Measurements from ENCODE around the gene SUSD5. TPM values are rescaled to one million over a fixed set of nuclear protein-coding genes. Genes with fewer than 3 reads are reported as not detected.

The SUSD5 gene
- polyA plus RNA-seq, 1 of the 3 experiments (the other 2 are of a cell fraction), result 1.2 TPM

DNA sequence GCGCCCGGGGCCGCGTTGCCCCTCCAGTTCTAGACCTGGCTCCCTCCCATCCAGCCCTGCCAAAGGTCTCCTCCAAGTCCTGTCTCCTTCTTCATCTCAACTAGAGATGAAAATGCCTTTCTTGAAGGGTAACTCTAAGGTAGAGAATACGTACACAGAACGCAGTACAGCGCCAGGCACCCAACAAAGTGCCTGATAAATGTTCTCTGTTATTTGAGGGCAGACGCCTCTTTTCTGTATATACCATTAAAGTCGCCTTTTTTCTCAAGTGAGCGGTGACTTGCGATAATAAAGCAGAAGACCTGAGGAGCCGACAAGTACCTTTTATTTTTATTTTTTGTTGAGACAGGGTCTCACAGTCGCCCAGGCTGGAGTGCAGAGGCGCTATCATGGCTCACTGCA lies 104.0 kb downstream of the SUSD5 start:
- peak overlapping the region in 1 of 2 experiments; percentile 89; a peak in 2 of 4 replicates for H3K27ac ChIP-seq (ENCODE audit: low read depth in 2 of 2, low read length in 1 of 2)
- ChIA-PET CTCF (interaction anchor here (0.6 to 6.0 kb wide), 4 partner anchors 16 to 258 kb away, joined by 3 to 27 read pairs (median 3); no protein-coding TSS in a partner anchor), POLR2A (interaction anchor here (0.9 to 1.5 kb wide), 3 partner anchors 9 to 19 kb away, joined by 3 to 7 read pairs (median 3); no protein-coding TSS in a partner anchor)
- peak overlapping the region; percentile 100 for H2AFZ ChIP-seq (ENCODE audit: low read depth)
- H3K9me2 ChIP-seq, result no peaks in the 10 kb centered on the region
- WGBS (ENCODE audit: low lambda C conversion rate), result 51% methylated on average over 14 of the region's 14 CpGs
- H3K4me3 ChIP-seq (ENCODE audit: low read depth in 2 of 2, low read length in 1 of 2), result peak overlapping the region; percentile 73 to 78
- peaks cover 65% of the 10 kb centered on the region for H3K79me2 ChIP-seq (ENCODE audit: insufficient read depth)
- peaks cover 7 to 14% of the 10 kb centered on the region in 2 experiments; a peak in 3 of 4 replicates for H3K4me1 ChIP-seq (ENCODE audit: control insufficient read depth in 1 of 2, insufficient read depth in 2 of 2, low read depth in 1 of 2, low read length in 1 of 2)
- no peaks in the 10 kb centered on the region for H3K9me3 ChIP-seq
- no peaks in the 10 kb centered on the region for H3K27me3 ChIP-seq (ENCODE audit: insufficient read depth)
- H3K36me3 ChIP-seq (replicated peaks in 1 of 2; ENCODE audit: control insufficient read depth in 1 of 2, insufficient read depth in 2 of 2, low read length in 1 of 2), result peaks cover 0 to 17% of the 10 kb centered on the region in 2 experiments
- peak overlapping the region; percentile 98 for H3K4me2 ChIP-seq
- DNase-seq, result no peak
- H3K9ac ChIP-seq, result peak overlapping the region; percentile 90; the same call in 1 of the 2 replicates
- no peak for TF ChIP-seq RCOR1 (IDR thresholded peaks at IDR 0.05; ENCODE audit: low read length)
- TF ChIP-seq MAX (IDR thresholded peaks at IDR 0.05; ENCODE audit: low read depth), result no peak
- TF ChIP-seq, protein P1, sequence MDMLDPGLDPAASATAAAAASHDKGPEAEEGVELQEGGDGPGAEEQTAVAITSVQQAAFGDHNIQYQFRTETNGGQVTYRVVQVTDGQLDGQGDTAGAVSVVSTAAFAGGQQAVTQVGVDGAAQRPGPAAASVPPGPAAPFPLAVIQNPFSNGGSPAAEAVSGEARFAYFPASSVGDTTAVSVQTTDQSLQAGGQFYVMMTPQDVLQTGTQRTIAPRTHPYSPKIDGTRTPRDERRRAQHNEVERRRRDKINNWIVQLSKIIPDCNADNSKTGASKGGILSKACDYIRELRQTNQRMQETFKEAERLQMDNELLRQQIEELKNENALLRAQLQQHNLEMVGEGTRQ (IDR thresholded peaks at IDR 0.05; ENCODE audit: borderline replicate concordance, low read depth, low read length), result no peak
- no peak for TF ChIP-seq USF1 (IDR thresholded peaks at IDR 0.05; ENCODE audit: borderline replicate concordance, low read depth)
- TF ChIP-seq ELF1 (IDR thresholded peaks at IDR 0.05), result no peak
- TF ChIP-seq RFX5 (IDR thresholded peaks at IDR 0.05; ENCODE audit: low read length), result no peak
- peaks cover 25% of the 10 kb centered on the region for H4K20me1 ChIP-seq (ENCODE audit: insufficient read depth)
- H3F3A ChIP-seq (replicated peaks; ENCODE audit: insufficient read depth), result peaks cover 21% of the 10 kb centered on the region

DNA sequence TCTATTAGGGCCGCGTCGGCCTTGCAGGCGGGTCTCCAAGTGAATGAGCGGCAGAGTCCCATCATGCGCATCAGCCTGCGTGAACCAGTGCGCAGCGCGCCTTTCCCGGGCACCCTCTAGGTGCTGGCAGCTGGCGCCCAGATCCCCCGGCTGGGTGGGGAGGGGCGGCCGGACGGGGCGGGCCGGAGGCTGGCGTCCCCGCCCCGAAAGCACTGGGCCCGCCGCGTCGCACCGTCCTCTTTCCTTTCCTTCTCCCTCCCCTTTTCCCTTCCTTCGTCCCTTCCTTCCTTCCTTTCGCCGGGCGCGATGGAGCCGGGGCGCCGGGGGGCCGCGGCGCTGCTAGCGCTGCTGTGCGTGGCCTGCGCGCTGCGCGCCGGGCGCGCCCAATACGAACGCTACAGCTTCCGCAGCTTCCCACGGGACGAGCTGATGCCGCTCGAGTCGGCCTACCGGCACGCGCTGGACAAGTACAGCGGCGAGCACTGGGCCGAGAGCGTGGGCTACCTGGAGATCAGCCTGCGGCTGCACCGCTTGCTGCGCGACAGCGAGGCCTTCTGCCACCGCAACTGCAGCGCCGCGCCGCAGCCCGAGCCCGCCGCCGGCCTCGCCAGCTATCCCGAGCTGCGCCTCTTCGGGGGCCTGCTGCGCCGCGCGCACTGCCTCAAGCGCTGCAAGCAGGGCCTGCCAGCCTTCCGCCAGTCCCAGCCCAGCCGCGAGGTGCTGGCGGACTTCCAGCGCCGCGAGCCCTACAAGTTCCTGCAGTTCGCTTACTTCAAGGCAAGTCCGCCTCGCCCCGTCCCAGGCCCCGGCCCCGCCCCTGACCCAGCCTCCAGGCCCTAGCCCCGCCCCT lies 104.6 kb downstream of the SUSD5 start, which contains the start of gene CRTAP:
Gene CRTAP, plus strand, starts transcription at position 243 of the 850 bp plus-strand sequence. Its CDS starts 64 bp downstream, at position 307.
- Histone ChIP-seq H3K27me3 (ENCODE audit: insufficient read depth) (no peaks in the 10 kb centered on the region), H2AFZ (ENCODE audit: low read depth) (peak within 1 kb of the TSS; percentile 100), H3K36me3 (replicated peaks in 1 of 2; ENCODE audit: control insufficient read depth in 1 of 2, insufficient read depth in 2 of 2, low read length in 1 of 2) (peaks cover 0 to 17% of the 10 kb centered on the region in 2 experiments), H3K4me3 (ENCODE audit: low read depth in 2 of 2, low read length in 1 of 2) (peak within 1 kb of the TSS; percentile 73 to 78), H3K9me3 (no peaks in the 10 kb centered on the region), H3K9ac (peak within 1 kb of the TSS; percentile 90), H3F3A (replicated peaks; ENCODE audit: insufficient read depth) (peaks cover 21% of the 10 kb centered on the region), H3K27ac (ENCODE audit: low read depth in 2 of 2, low read length in 1 of 2) (peak within 1 kb of the TSS; percentile 88 to 89), H3K4me2 (peak within 1 kb of the TSS; percentile 98), H3K79me2 (ENCODE audit: insufficient read depth) (peaks cover 59% of the 10 kb centered on the region), H4K20me1 (ENCODE audit: insufficient read depth) (peaks cover 20% of the 10 kb centered on the region), H3K4me1 (ENCODE audit: control insufficient read depth in 1 of 2, insufficient read depth in 2 of 2, low read depth in 1 of 2, low read length in 1 of 2) (peaks cover 7 to 14% of the 10 kb centered on the region in 2 experiments; a peak in 3 of 4 replicates), H3K9me2 (no peaks in the 10 kb centered on the region)
- under 1% methylated on average over 37 of the region's 98 CpGs for WGBS (ENCODE audit: low lambda C conversion rate)
- CTCF ChIA-PET, result interaction anchor here (0.6 to 0.9 kb wide), 2 partner anchors 18 to 23 kb away, joined by 3 read pairs; no protein-coding TSS in a partner anchor
- DNase-seq, result peak; percentile 92
- POLR2A ChIA-PET, result interaction anchor here (0.5 to 1.5 kb wide), 6 partner anchors 8 to 363 kb away, joined by 3 to 7 read pairs (median 3); partner anchors contain the start of genes GLB1 and TMPPE
- TF ChIP-seq ELF1 (IDR thresholded peaks at IDR 0.05) (peak; percentile 65; the same call in 1 of the 2 replicates), NFIC (IDR thresholded peaks at IDR 0.05; ENCODE audit: borderline replicate concordance) (peak; percentile 51), MAX (IDR thresholded peaks at IDR 0.05; ENCODE audit: low read depth) (peak; percentile 71), RAD21 (IDR thresholded peaks at IDR 0.05; ENCODE audit: low read length) (no peak), ZBTB33 (IDR thresholded peaks at IDR 0.05; ENCODE audit: borderline replicate concordance, low read depth) (no peak), SIN3A (IDR thresholded peaks at IDR 0.05; ENCODE audit: borderline replicate concordance, low read depth, low read length) (0 out of 2 replicates have a peak, but pooled peaks have one; percentile 48), POLR2AphosphoS5 (IDR thresholded peaks at IDR 0.05; ENCODE audit: low read depth, low read length) (no peak; the same call in 1 of the 2 replicates), CHD2 (IDR thresholded peaks at IDR 0.05; ENCODE audit: low read length, partially characterized antibody) (peak; percentile 4), SMC3 (IDR thresholded peaks at IDR 0.05; ENCODE audit: low read depth, low read length) (no peak), GABPA (IDR thresholded peaks at IDR 0.05; ENCODE audit: low read depth) (peak; percentile 37; the same call in 1 of the 2 replicates)
- TF ChIP-seq, protein P2, sequence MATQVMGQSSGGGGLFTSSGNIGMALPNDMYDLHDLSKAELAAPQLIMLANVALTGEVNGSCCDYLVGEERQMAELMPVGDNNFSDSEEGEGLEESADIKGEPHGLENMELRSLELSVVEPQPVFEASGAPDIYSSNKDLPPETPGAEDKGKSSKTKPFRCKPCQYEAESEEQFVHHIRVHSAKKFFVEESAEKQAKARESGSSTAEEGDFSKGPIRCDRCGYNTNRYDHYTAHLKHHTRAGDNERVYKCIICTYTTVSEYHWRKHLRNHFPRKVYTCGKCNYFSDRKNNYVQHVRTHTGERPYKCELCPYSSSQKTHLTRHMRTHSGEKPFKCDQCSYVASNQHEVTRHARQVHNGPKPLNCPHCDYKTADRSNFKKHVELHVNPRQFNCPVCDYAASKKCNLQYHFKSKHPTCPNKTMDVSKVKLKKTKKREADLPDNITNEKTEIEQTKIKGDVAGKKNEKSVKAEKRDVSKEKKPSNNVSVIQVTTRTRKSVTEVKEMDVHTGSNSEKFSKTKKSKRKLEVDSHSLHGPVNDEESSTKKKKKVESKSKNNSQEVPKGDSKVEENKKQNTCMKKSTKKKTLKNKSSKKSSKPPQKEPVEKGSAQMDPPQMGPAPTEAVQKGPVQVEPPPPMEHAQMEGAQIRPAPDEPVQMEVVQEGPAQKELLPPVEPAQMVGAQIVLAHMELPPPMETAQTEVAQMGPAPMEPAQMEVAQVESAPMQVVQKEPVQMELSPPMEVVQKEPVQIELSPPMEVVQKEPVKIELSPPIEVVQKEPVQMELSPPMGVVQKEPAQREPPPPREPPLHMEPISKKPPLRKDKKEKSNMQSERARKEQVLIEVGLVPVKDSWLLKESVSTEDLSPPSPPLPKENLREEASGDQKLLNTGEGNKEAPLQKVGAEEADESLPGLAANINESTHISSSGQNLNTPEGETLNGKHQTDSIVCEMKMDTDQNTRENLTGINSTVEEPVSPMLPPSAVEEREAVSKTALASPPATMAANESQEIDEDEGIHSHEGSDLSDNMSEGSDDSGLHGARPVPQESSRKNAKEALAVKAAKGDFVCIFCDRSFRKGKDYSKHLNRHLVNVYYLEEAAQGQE (IDR thresholded peaks at IDR 0.05; ENCODE audit: low read depth, low read length), result no peak

All from SK-N-SH (cell line).